Measurements from ENCODE around the gene FGF14.
"Not testable (repeated sequence)": the region's sequence is repeated elsewhere in the genome, so short reads cannot be mapped to it uniquely, and the experiment has no call there.

The FGF14 gene

GRCh38 chr13:101858860-101859259 is 543.0 kb downstream of the FGF14 start:
- Histone ChIP-seq H3K27ac (ENCODE audit: low read depth, low read length) (no peak overlapping the region), H3K27me3 (ENCODE audit: control insufficient read depth in 5 of 5, insufficient read depth in 4 of 5, low read length in 5 of 5) (no peaks in the 10 kb centered on the region), H3K9ac (ENCODE audit: low read length in 5 of 5) (no peak overlapping the region), H3K9me3 (ENCODE audit: control insufficient read depth in 5 of 5, low read length in 5 of 5) (no peaks in the 10 kb centered on the region), H3K36me3 (ENCODE audit: control insufficient read depth in 5 of 5, insufficient read depth in 5 of 5, low read length in 5 of 5) (no peaks in the 10 kb centered on the region), H3K4me3 (ENCODE audit: low read depth in 1 of 5, low read length in 5 of 5) (no peak overlapping the region), H3K4me1 (ENCODE audit: control insufficient read depth in 5 of 5, insufficient read depth in 5 of 5, low read length in 5 of 5) (no peaks in the 10 kb centered on the region)

DNA sequence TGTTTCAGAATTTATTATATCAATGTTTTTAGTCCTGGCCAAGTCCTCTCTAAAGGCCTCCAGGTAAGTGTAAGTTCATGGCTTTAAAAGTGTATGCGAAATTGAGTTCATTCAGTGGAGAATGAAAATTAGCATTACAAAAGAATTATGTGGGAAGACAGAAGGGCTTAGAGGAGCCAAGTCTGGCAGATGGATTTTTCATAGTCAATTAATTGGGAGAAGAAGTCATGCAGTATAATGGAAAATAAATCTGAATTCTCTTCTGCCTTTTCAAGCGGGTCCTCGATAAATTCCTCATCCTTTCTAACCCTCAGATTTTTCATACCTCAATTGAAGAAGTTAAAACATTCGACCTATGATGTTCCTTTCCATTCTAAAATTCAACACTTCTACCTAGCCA is 555.1 kb downstream of the FGF14 start:
- no peak overlapping the region for H3K27ac ChIP-seq (ENCODE audit: low read depth, low read length)
- no peaks in the 10 kb centered on the region for H3K36me3 ChIP-seq (ENCODE audit: control insufficient read depth in 5 of 5, insufficient read depth in 5 of 5, low read length in 5 of 5)
- H3K9me3 ChIP-seq (ENCODE audit: control insufficient read depth in 5 of 5, low read length in 5 of 5) = no peaks in the 10 kb centered on the region
- no peaks in the 10 kb centered on the region for H3K27me3 ChIP-seq (ENCODE audit: control insufficient read depth in 5 of 5, insufficient read depth in 4 of 5, low read length in 5 of 5)
- no peaks in the 10 kb centered on the region for H3K4me1 ChIP-seq (ENCODE audit: control insufficient read depth in 5 of 5, insufficient read depth in 5 of 5, low read length in 5 of 5)
- H3K9ac ChIP-seq (ENCODE audit: low read length in 5 of 5) = no peak overlapping the region
- H3K4me3 ChIP-seq (ENCODE audit: low read depth in 1 of 5, low read length in 5 of 5) = no peak overlapping the region

GRCh38 chr13:101846249-101846648 is 555.6 kb downstream of the FGF14 start:
- H3K9ac ChIP-seq (ENCODE audit: low read length in 5 of 5) = no peak overlapping the region
- no peaks in the 10 kb centered on the region for H3K27me3 ChIP-seq (ENCODE audit: control insufficient read depth in 5 of 5, insufficient read depth in 4 of 5, low read length in 5 of 5)
- no peaks in the 10 kb centered on the region for H3K36me3 ChIP-seq (ENCODE audit: control insufficient read depth in 5 of 5, insufficient read depth in 5 of 5, low read length in 5 of 5)
- H3K9me3 ChIP-seq (ENCODE audit: control insufficient read depth in 5 of 5, low read length in 5 of 5) = no peaks in the 10 kb centered on the region
- H3K4me3 ChIP-seq (ENCODE audit: low read depth in 1 of 5, low read length in 5 of 5) = no peak overlapping the region
- no peak overlapping the region for H3K27ac ChIP-seq (ENCODE audit: low read depth, low read length)
- H3K4me1 ChIP-seq (ENCODE audit: control insufficient read depth in 5 of 5, insufficient read depth in 5 of 5, low read length in 5 of 5) = no peaks in the 10 kb centered on the region

- H3K36me3 ChIP-seq (ENCODE audit: control insufficient read depth in 5 of 5, insufficient read depth in 5 of 5, low read length in 5 of 5) = no peaks in the 10 kb centered on the region
- no peak overlapping the region for H3K4me3 ChIP-seq (ENCODE audit: low read depth in 1 of 5, low read length in 5 of 5)
- H3K27ac ChIP-seq (ENCODE audit: low read depth, low read length) = no peak overlapping the region
- H3K27me3 ChIP-seq (ENCODE audit: control insufficient read depth in 5 of 5, insufficient read depth in 4 of 5, low read length in 5 of 5) = no peaks in the 10 kb centered on the region
- no peaks in the 10 kb centered on the region for H3K4me1 ChIP-seq (ENCODE audit: control insufficient read depth in 5 of 5, insufficient read depth in 5 of 5, low read length in 5 of 5)
- no peaks in the 10 kb centered on the region for H3K9me3 ChIP-seq (ENCODE audit: control insufficient read depth in 5 of 5, low read length in 5 of 5)
- H3K9ac ChIP-seq (ENCODE audit: low read length in 5 of 5) = no peak overlapping the region
Measured at GRCh38 chr13:101845245-101846020, 556.4 kb downstream of the FGF14 start.

DNA sequence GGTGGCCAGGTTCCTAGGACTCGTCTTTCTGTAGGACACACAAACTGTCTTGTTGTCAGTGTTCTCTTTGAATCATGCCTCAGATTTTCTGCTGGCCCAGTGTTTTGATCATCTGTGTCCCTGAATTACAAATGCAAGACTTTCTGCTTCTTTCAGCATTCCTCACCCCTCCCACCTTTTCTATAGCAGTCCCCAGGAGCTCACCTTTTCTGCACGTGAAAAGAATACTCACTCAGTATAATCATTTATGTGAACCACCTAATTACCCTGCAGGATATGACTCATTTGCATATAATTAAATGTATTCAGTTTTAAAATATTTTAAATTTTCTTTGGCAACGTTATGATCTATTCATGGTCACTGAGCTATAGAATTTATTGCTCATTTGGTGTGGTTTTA is 560.1 kb downstream of the FGF14 start:
- H3K27me3 ChIP-seq (ENCODE audit: control insufficient read depth in 5 of 5, insufficient read depth in 4 of 5, low read length in 5 of 5) = no peaks in the 10 kb centered on the region
- no peaks in the 10 kb centered on the region for H3K9me3 ChIP-seq (ENCODE audit: control insufficient read depth in 5 of 5, low read length in 5 of 5)
- no peaks in the 10 kb centered on the region for H3K36me3 ChIP-seq (ENCODE audit: control insufficient read depth in 5 of 5, insufficient read depth in 5 of 5, low read length in 5 of 5)
- H3K9ac ChIP-seq (ENCODE audit: low read length in 5 of 5) = no peak overlapping the region
- H3K4me3 ChIP-seq (ENCODE audit: low read depth in 1 of 5, low read length in 5 of 5) = no peak overlapping the region
- H3K27ac ChIP-seq (ENCODE audit: low read depth, low read length) = no peak overlapping the region
- H3K4me1 ChIP-seq (ENCODE audit: control insufficient read depth in 5 of 5, insufficient read depth in 5 of 5, low read length in 5 of 5) = no peaks in the 10 kb centered on the region

GRCh38 chr13:101838323-101838722 is 563.5 kb downstream of the FGF14 start:
- Histone ChIP-seq H3K4me1 (ENCODE audit: control insufficient read depth in 5 of 5, insufficient read depth in 5 of 5, low read length in 5 of 5) (no peaks in the 10 kb centered on the region), H3K9ac (ENCODE audit: low read length in 5 of 5) (no peak overlapping the region), H3K27ac (ENCODE audit: low read depth, low read length) (no peak overlapping the region), H3K36me3 (ENCODE audit: control insufficient read depth in 5 of 5, insufficient read depth in 5 of 5, low read length in 5 of 5) (no peaks in the 10 kb centered on the region), H3K9me3 (ENCODE audit: control insufficient read depth in 5 of 5, low read length in 5 of 5) (no peaks in the 10 kb centered on the region), H3K27me3 (ENCODE audit: control insufficient read depth in 5 of 5, insufficient read depth in 4 of 5, low read length in 5 of 5) (no peaks in the 10 kb centered on the region), H3K4me3 (ENCODE audit: low read depth in 1 of 5, low read length in 5 of 5) (no peak overlapping the region)

GRCh38 chr13:101837778-101838177 is 564.1 kb downstream of the FGF14 start:
- not testable (repeated sequence) for H3K36me3 ChIP-seq (ENCODE audit: control insufficient read depth in 5 of 5, insufficient read depth in 5 of 5, low read length in 5 of 5); H3K9ac ChIP-seq (ENCODE audit: low read length in 5 of 5); H3K4me3 ChIP-seq (ENCODE audit: low read depth in 1 of 5, low read length in 5 of 5); H3K27me3 ChIP-seq (ENCODE audit: control insufficient read depth in 5 of 5, insufficient read depth in 4 of 5, low read length in 5 of 5); H3K27ac ChIP-seq (ENCODE audit: low read depth, low read length); H3K4me1 ChIP-seq (ENCODE audit: control insufficient read depth in 5 of 5, insufficient read depth in 5 of 5, low read length in 5 of 5); H3K9me3 ChIP-seq (ENCODE audit: control insufficient read depth in 5 of 5, low read length in 5 of 5)

- H3K9me3 ChIP-seq (ENCODE audit: control insufficient read depth in 5 of 5, low read length in 5 of 5) = no peaks in the 10 kb centered on the region
- H3K4me1 ChIP-seq (ENCODE audit: control insufficient read depth in 5 of 5, insufficient read depth in 5 of 5, low read length in 5 of 5) = no peaks in the 10 kb centered on the region
- no peaks in the 10 kb centered on the region for H3K27me3 ChIP-seq (ENCODE audit: control insufficient read depth in 5 of 5, insufficient read depth in 4 of 5, low read length in 5 of 5)
- no peak overlapping the region for H3K9ac ChIP-seq (ENCODE audit: low read length in 5 of 5)
- no peak overlapping the region for H3K27ac ChIP-seq (ENCODE audit: low read depth, low read length)
- no peaks in the 10 kb centered on the region for H3K36me3 ChIP-seq (ENCODE audit: control insufficient read depth in 5 of 5, insufficient read depth in 5 of 5, low read length in 5 of 5)
- H3K4me3 ChIP-seq (ENCODE audit: low read depth in 1 of 5, low read length in 5 of 5) = no peak overlapping the region
Measured at GRCh38 chr13:101837288-101837687, 564.6 kb downstream of the FGF14 start.

DNA sequence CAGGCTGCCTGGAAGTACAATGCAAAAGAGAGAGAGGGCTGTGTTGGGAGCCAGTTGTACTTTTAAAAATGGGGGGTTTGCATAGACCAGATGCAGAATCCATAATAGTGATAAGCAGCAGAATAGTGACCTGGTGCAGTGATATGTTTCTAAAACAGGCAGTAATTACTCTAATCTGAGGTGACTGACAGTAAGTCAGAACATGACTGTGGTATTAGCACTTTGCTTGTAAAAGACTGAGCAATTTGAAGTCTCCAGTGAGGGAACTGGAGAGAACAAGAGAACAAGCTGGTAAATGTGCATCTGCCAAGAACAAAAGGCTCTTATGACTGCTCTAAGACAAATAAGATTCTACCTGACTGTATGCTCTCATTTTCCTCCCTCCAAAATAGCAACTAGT is 565.9 kb downstream of the FGF14 start:
- Histone ChIP-seq H3K9ac (ENCODE audit: low read length in 5 of 5) (no peak overlapping the region), H3K4me1 (ENCODE audit: control insufficient read depth in 5 of 5, insufficient read depth in 5 of 5, low read length in 5 of 5) (no peaks in the 10 kb centered on the region), H3K27ac (ENCODE audit: low read depth, low read length) (no peak overlapping the region), H3K36me3 (ENCODE audit: control insufficient read depth in 5 of 5, insufficient read depth in 5 of 5, low read length in 5 of 5) (no peaks in the 10 kb centered on the region), H3K9me3 (ENCODE audit: control insufficient read depth in 5 of 5, low read length in 5 of 5) (peaks cover 0 to 1% (median under 1%) of the 10 kb centered on the region in 5 donors), H3K4me3 (ENCODE audit: low read depth in 1 of 5, low read length in 5 of 5) (no peak overlapping the region), H3K27me3 (ENCODE audit: control insufficient read depth in 5 of 5, insufficient read depth in 4 of 5, low read length in 5 of 5) (no peaks in the 10 kb centered on the region)

GRCh38 chr13:101833671-101834070 is 568.2 kb downstream of the FGF14 start:
- Histone ChIP-seq H3K27ac (ENCODE audit: low read depth, low read length) (no peak overlapping the region), H3K9me3 (ENCODE audit: control insufficient read depth in 5 of 5, low read length in 5 of 5) (peaks cover 3 to 6% (median 5%) of the 10 kb centered on the region in 5 donors), H3K4me1 (ENCODE audit: control insufficient read depth in 5 of 5, insufficient read depth in 5 of 5, low read length in 5 of 5) (no peaks in the 10 kb centered on the region), H3K27me3 (ENCODE audit: control insufficient read depth in 5 of 5, insufficient read depth in 4 of 5, low read length in 5 of 5) (no peaks in the 10 kb centered on the region), H3K4me3 (ENCODE audit: low read depth in 1 of 5, low read length in 5 of 5) (no peak overlapping the region), H3K36me3 (ENCODE audit: control insufficient read depth in 5 of 5, insufficient read depth in 5 of 5, low read length in 5 of 5) (no peaks in the 10 kb centered on the region), H3K9ac (ENCODE audit: low read length in 5 of 5) (no peak overlapping the region)
